ENCODE measurements around the gene USP5.
"Not testable (repeated sequence)": the region's sequence is repeated elsewhere in the genome, so short reads cannot be mapped to it uniquely, and the experiment has no call there.

Gene USP5

GRCh38 chr12:6869049-6870021, 17.4 kb downstream of the USP5 start:
- H3K4me1 ChIP-seq (ENCODE audit: insufficient read depth, low read length): peaks cover 36% of the 10 kb centered on the region
- H3K9me3 ChIP-seq (ENCODE audit: low read length): no peaks in the 10 kb centered on the region
- peak overlapping the region in 1 of 2 donors; percentile 94 for H3K4me3 ChIP-seq (ENCODE audit: low read depth in 1 of 2, low read length in 2 of 2)
- H3K9ac ChIP-seq (ENCODE audit: low read length): peak overlapping the region; percentile 85
- no peak overlapping the region for H3K27ac ChIP-seq (ENCODE audit: low read depth, low read length)
- peaks cover 34% of the 10 kb centered on the region for H3K36me3 ChIP-seq (ENCODE audit: insufficient read depth, low read length)
- no peaks in the 10 kb centered on the region for H3K27me3 ChIP-seq (ENCODE audit: control insufficient read depth in 1 of 2, insufficient read depth in 2 of 2, low read length in 2 of 2)

- not testable (repeated sequence) for H3K4me3 ChIP-seq (ENCODE audit: low read depth in 1 of 2, low read length in 2 of 2); H3K9ac ChIP-seq (ENCODE audit: low read length); H3K9me3 ChIP-seq (ENCODE audit: low read length); H3K27me3 ChIP-seq (ENCODE audit: control insufficient read depth in 1 of 2, insufficient read depth in 2 of 2, low read length in 2 of 2); H3K27ac ChIP-seq (ENCODE audit: low read depth, low read length)
- H3K4me1 ChIP-seq (ENCODE audit: insufficient read depth, low read length): peaks cover 36% of the 10 kb centered on the region
- H3K36me3 ChIP-seq (ENCODE audit: insufficient read depth, low read length): peaks cover 24% of the 10 kb centered on the region
Measured at GRCh38 chr12:6870304-6870703, 18.4 kb downstream of the USP5 start.

DNA sequence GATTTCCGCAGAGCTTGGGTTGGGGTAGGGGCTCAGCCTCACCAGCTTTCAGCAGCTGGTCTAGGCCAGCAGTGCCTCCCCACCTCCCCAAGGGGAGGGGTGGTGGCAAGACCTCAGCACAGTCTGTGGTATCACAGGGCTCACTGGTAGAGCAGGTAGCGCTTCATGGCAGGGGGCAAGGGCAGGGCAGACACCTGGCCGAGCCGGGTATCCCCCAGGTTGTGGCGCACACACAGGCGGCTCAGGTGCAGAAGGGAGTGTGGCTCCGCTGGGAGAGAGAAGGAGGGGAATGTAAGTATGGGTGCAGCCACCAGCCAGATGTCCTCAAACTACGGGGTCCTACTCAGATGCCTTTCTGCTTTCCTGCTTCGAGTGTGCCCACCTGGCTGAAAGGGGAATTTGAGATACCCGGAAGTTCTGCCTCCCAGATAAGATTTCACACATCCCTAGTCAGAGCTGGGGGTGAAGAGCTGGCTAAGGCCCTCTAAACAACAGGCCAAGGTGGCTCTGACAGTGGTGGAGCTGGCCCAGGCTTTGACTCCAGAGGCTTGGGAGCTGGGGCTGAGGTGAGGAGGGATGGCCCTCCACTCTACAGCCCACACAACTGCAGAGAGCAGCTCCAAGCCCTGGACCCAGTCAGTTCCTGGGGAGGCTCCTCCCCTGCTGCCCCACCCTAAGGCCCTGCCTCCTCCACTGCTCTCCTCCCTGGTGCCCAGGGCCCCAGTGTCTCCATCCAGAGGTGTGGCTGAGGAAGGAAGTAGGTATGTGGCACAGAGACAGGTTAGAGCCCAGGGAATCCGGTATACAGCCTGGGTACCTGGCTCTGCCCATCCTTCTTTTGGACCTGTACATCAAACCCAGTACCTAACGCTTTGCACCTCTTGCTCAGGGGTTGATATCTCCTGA, 19.4 kb downstream of the USP5 start:
- Histone ChIP-seq H3K9ac (ENCODE audit: low read length) (peak overlapping the region; percentile 66), H3K4me3 (ENCODE audit: low read depth in 1 of 2, low read length in 2 of 2) (peak overlapping the region in 1 of 2 donors; percentile 98), H3K27ac (ENCODE audit: low read depth, low read length) (peak overlapping the region; percentile 48), H3K36me3 (ENCODE audit: insufficient read depth, low read length) (peaks cover 24% of the 10 kb centered on the region), H3K27me3 (ENCODE audit: control insufficient read depth in 1 of 2, insufficient read depth in 2 of 2, low read length in 2 of 2) (no peaks in the 10 kb centered on the region), H3K4me1 (ENCODE audit: insufficient read depth, low read length) (peaks cover 36% of the 10 kb centered on the region), H3K9me3 (ENCODE audit: low read length) (no peaks in the 10 kb centered on the region)

GRCh38 chr12:6872073-6873048, 20.4 kb downstream of the USP5 start:
- peak overlapping the region; percentile 91 for H3K9ac ChIP-seq (ENCODE audit: low read length)
- H3K27ac ChIP-seq (ENCODE audit: low read depth, low read length): peak overlapping the region; percentile 90
- no peaks in the 10 kb centered on the region for H3K27me3 ChIP-seq (ENCODE audit: control insufficient read depth in 1 of 2, insufficient read depth in 2 of 2, low read length in 2 of 2)
- peak overlapping the region; percentile 92 to 98 for H3K4me3 ChIP-seq (ENCODE audit: low read depth in 1 of 2, low read length in 2 of 2)
- no peaks in the 10 kb centered on the region for H3K9me3 ChIP-seq (ENCODE audit: low read length)
- peaks cover 30% of the 10 kb centered on the region for H3K4me1 ChIP-seq (ENCODE audit: insufficient read depth, low read length)
- H3K36me3 ChIP-seq (ENCODE audit: insufficient read depth, low read length): peaks cover 24% of the 10 kb centered on the region

GRCh38 chr12:6873094-6874014, 21.4 kb downstream of the USP5 start, which contains the start of gene SPSB2:
Gene SPSB2 (minus strand): TSS chr12:6873303. CDS start chr12:6872901, 402 bp downstream.
- Histone ChIP-seq H3K27me3 (ENCODE audit: control insufficient read depth in 1 of 2, insufficient read depth in 2 of 2, low read length in 2 of 2) (no peaks in the 10 kb centered on the region), H3K4me1 (ENCODE audit: insufficient read depth, low read length) (peaks cover 28% of the 10 kb centered on the region), H3K9me3 (ENCODE audit: low read length) (no peaks in the 10 kb centered on the region), H3K36me3 (ENCODE audit: insufficient read depth, low read length) (peaks cover 24% of the 10 kb centered on the region), H3K27ac (ENCODE audit: low read depth, low read length) (peak within 1 kb of the TSS; percentile 90), H3K4me3 (ENCODE audit: low read depth in 1 of 2, low read length in 2 of 2) (peak within 1 kb of the TSS; percentile 92 to 98), H3K9ac (ENCODE audit: low read length) (peak within 1 kb of the TSS; percentile 91)

DNA sequence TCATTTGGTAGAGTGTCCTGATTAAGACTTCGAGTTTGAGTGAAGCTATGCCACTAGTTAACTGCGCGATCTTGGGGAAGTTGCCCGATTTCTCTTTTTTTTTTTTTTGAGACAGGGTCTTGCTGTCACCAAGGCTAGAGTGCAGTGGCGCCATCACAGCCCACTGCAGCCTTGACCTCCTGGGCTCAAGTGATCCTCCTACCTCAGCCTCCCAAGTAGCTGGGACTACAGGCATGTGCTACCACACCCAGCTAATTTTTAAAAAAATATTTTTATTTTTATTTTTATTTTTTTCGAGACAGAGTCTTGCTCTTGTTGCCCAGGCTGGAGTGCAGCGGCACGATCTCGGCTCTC, 22.0 kb downstream of the USP5 start:
- H3K27ac ChIP-seq (ENCODE audit: low read depth, low read length): peak overlapping the region; percentile 90
- not testable (repeated sequence) for H3K27me3 ChIP-seq (ENCODE audit: control insufficient read depth in 1 of 2, insufficient read depth in 2 of 2, low read length in 2 of 2); H3K9me3 ChIP-seq (ENCODE audit: low read length)
- H3K4me1 ChIP-seq (ENCODE audit: insufficient read depth, low read length): peaks cover 22% of the 10 kb centered on the region
- peaks cover 21% of the 10 kb centered on the region for H3K36me3 ChIP-seq (ENCODE audit: insufficient read depth, low read length)
- peak overlapping the region; percentile 91 for H3K9ac ChIP-seq (ENCODE audit: low read length)
- H3K4me3 ChIP-seq (ENCODE audit: low read depth in 1 of 2, low read length in 2 of 2): peak overlapping the region; percentile 92 to 98

GRCh38 chr12:6879824-6880223, 27.9 kb downstream of the USP5 start:
- H3K9me3 ChIP-seq (ENCODE audit: low read length); H3K27me3 ChIP-seq (ENCODE audit: control insufficient read depth in 1 of 2, insufficient read depth in 2 of 2, low read length in 2 of 2); H3K4me1 ChIP-seq (ENCODE audit: insufficient read depth, low read length); H3K4me3 ChIP-seq (ENCODE audit: low read depth in 1 of 2, low read length in 2 of 2); H3K27ac ChIP-seq (ENCODE audit: low read depth, low read length); H3K9ac ChIP-seq (ENCODE audit: low read length): not testable (repeated sequence)
- peaks cover 11% of the 10 kb centered on the region for H3K36me3 ChIP-seq (ENCODE audit: insufficient read depth, low read length)

DNA sequence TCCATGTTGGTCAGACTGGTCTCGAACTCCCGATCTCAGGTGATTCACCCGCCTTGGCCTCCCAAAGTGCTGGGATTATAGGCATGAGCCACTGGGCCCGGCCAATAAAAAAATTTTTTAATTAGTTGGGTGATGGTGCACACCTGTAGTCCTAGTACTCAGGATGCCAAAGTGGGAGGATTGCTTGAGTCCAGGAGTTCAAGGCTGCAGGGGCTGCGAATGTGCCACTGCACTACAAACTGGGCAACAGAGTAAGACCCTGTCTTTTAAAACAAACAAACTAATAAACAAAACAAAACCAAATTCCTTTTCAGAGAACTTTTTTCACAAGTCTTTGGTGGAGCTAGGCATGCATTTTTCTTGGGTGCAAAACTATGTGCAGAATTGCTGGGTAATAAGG, 31.3 kb downstream of the USP5 start:
- peaks cover 12% of the 10 kb centered on the region for H3K36me3 ChIP-seq (ENCODE audit: insufficient read depth, low read length)
- no peak overlapping the region for H3K27ac ChIP-seq (ENCODE audit: low read depth, low read length)
- no peaks in the 10 kb centered on the region for H3K9me3 ChIP-seq (ENCODE audit: low read length)
- H3K27me3 ChIP-seq (ENCODE audit: control insufficient read depth in 1 of 2, insufficient read depth in 2 of 2, low read length in 2 of 2): no peaks in the 10 kb centered on the region
- no peaks in the 10 kb centered on the region for H3K4me1 ChIP-seq (ENCODE audit: insufficient read depth, low read length)
- H3K9ac ChIP-seq (ENCODE audit: low read length): no peak overlapping the region
- H3K4me3 ChIP-seq (ENCODE audit: low read depth in 1 of 2, low read length in 2 of 2): no peak overlapping the region

GRCh38 chr12:6883683-6884082, 31.7 kb downstream of the USP5 start:
- Histone ChIP-seq H3K27me3 (ENCODE audit: control insufficient read depth in 1 of 2, insufficient read depth in 2 of 2, low read length in 2 of 2) (no peaks in the 10 kb centered on the region), H3K9me3 (ENCODE audit: low read length) (no peaks in the 10 kb centered on the region), H3K4me1 (ENCODE audit: insufficient read depth, low read length) (no peaks in the 10 kb centered on the region), H3K36me3 (ENCODE audit: insufficient read depth, low read length) (peaks cover 12% of the 10 kb centered on the region), H3K27ac (ENCODE audit: low read depth, low read length) (no peak overlapping the region), H3K9ac (ENCODE audit: low read length) (no peak overlapping the region), H3K4me3 (ENCODE audit: low read depth in 1 of 2, low read length in 2 of 2) (no peak overlapping the region)

DNA sequence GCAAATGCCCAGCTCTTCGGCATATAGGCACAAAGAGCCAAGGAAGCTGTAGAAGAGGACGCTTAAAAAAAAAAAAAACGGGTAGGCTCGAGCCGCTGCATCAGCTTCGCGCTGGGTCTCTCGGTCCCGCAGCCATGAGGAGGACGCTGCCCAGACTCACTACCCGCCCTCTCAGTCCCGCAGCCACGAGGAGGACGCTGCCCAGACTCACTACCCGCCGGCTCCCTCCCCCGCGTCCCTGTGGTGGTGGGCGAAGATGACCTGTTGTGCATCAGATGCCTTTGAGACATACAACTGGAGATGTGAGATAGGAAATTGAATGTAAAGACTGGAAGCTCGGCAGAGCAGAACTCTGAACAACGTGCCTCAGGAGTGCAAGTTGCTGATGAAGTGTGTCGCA, 32.6 kb downstream of the USP5 start:
- no peak overlapping the region for H3K9ac ChIP-seq (ENCODE audit: low read length)
- H3K27ac ChIP-seq (ENCODE audit: low read depth, low read length): no peak overlapping the region
- H3K4me3 ChIP-seq (ENCODE audit: low read depth in 1 of 2, low read length in 2 of 2): no peak overlapping the region
- H3K4me1 ChIP-seq (ENCODE audit: insufficient read depth, low read length): no peaks in the 10 kb centered on the region
- no peaks in the 10 kb centered on the region for H3K9me3 ChIP-seq (ENCODE audit: low read length)
- peaks cover 12% of the 10 kb centered on the region for H3K36me3 ChIP-seq (ENCODE audit: insufficient read depth, low read length)
- no peaks in the 10 kb centered on the region for H3K27me3 ChIP-seq (ENCODE audit: control insufficient read depth in 1 of 2, insufficient read depth in 2 of 2, low read length in 2 of 2)

Measured in muscle layer of colon (tissue), 2 donors.